ENCODE results near the gene SNTG2. TPM values are rescaled to one million over a fixed set of nuclear protein-coding genes. Genes with fewer than 3 reads are reported as not detected.
"Not testable (repeated sequence)": the region's sequence is repeated elsewhere in the genome, so short reads cannot be mapped to it uniquely, and the experiment has no call there.

Gene SNTG2
- total RNA-seq, 4 donors from 2014 or later: 1.7 to 5.9 (median 2.0) TPM; not detected in 1

GRCh38 chr2:1082456-1083205 lies 132.0 kb downstream of the SNTG2 start:
- H3K4me1 ChIP-seq: peaks cover 0 to 20% (median 6%) of the 10 kb centered on the region in 3 donors
- H3K4me3 ChIP-seq: no peak overlapping the region
- WGBS, 2 donors: 67 to 69% methylated on average over 9 to 10 of the region's 17 CpGs
- peak overlapping the region in 3 of 4 donors; percentile 36 to 55 (median 38) for H3K27ac ChIP-seq
- H3K27me3 ChIP-seq: no peaks in the 10 kb centered on the region
- H3K36me3 ChIP-seq: no peaks in the 10 kb centered on the region
- intact Hi-C loops (cut with DNase I): no loop called here
- no peaks in the 10 kb centered on the region for H3K9me3 ChIP-seq
- no peak for DNase-seq
- no peak for TF ChIP-seq CTCF (IDR thresholded peaks at IDR 0.05)
- TF ChIP-seq POLR2A (IDR thresholded peaks at IDR 0.05): no peak

DNA sequence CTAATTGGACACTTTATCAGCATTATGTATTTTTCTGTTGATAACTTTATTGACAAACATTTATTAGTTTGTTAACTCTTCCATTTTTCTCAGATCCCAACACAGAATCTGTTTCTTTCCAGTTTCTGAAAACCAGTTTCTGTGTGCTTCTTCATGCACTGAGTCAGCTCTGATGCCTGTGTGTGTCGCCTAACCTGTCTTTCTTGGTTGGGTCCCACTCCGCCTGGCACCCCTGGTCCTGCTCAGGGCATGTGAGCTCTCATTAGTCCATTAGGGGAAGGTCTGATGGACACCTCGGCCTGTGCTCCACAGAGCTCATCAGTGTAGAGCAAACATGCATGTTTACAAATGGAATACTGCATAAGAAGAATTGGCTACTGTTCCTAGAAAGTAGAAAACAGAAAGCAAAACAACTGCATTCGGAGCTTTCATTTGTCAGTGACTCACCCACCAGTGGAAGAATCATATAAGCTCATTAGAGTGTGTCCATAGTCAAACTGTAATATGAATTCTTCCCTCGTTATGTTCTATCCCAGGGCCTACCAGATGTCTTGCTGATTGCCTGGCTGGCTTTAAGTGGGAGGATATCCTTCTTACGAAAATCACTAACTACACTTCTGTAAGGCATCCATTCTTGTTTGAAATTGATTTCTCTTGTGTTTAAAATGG lies 137.7 kb downstream of the SNTG2 start:
- DNase-seq: no peak
- H3K27me3 ChIP-seq: no peaks in the 10 kb centered on the region
- intact Hi-C loops (cut with DNase I): no loop called here
- peaks cover 0 to 4% (median 0%) of the 10 kb centered on the region in 3 donors for H3K4me1 ChIP-seq
- no peaks in the 10 kb centered on the region for H3K9me3 ChIP-seq
- H3K4me3 ChIP-seq: no peak overlapping the region
- H3K36me3 ChIP-seq: no peaks in the 10 kb centered on the region
- TF ChIP-seq POLR2A (IDR thresholded peaks at IDR 0.05): no peak
- H3K27ac ChIP-seq: peak overlapping the region in 1 of 4 donors; percentile 39
- WGBS, 2 donors: 48 to 62% methylated on average over 6 of the region's 6 CpGs

GRCh38 chr2:1088940-1089339 lies 138.3 kb downstream of the SNTG2 start:
- WGBS, 2 donors: 74 to 88% methylated on average over 4 of the region's 4 CpGs
- H3K27me3 ChIP-seq: no peaks in the 10 kb centered on the region
- no peaks in the 10 kb centered on the region for H3K9me3 ChIP-seq
- intact Hi-C loops (cut with DNase I): no loop called here
- H3K4me3 ChIP-seq: no peak overlapping the region
- H3K36me3 ChIP-seq: no peaks in the 10 kb centered on the region
- no peak for DNase-seq
- TF ChIP-seq POLR2A (IDR thresholded peaks at IDR 0.05): no peak
- TF ChIP-seq CTCF (IDR thresholded peaks at IDR 0.05): no peak
- peak overlapping the region in 1 of 4 donors; percentile 39 for H3K27ac ChIP-seq
- peaks cover 0 to 7% (median 0%) of the 10 kb centered on the region in 3 donors for H3K4me1 ChIP-seq

GRCh38 chr2:1091895-1092585 lies 141.4 kb downstream of the SNTG2 start:
- no peaks in the 10 kb centered on the region for H3K9me3 ChIP-seq
- no peaks in the 10 kb centered on the region for H3K36me3 ChIP-seq
- H3K27ac ChIP-seq: no peak overlapping the region
- TF ChIP-seq CTCF (IDR thresholded peaks at IDR 0.05) (no peak), POLR2A (IDR thresholded peaks at IDR 0.05) (no peak)
- H3K4me3 ChIP-seq: no peak overlapping the region
- peaks cover 0 to 7% (median 0%) of the 10 kb centered on the region in 3 donors for H3K4me1 ChIP-seq
- 80 to 82% methylated on average over 5 of the region's 5 CpGs for WGBS, 2 donors
- no peak for DNase-seq
- H3K27me3 ChIP-seq: no peaks in the 10 kb centered on the region
- intact Hi-C loops (cut with DNase I): no loop called here

GRCh38 chr2:1093668-1094067 lies 143.0 kb downstream of the SNTG2 start:
- H3K27me3 ChIP-seq; H3K9me3 ChIP-seq; intact Hi-C loops (cut with DNase I); H3K4me1 ChIP-seq; DNase-seq; H3K36me3 ChIP-seq; H3K4me3 ChIP-seq: not testable (repeated sequence)
- peak overlapping the region in 3 of 4 donors; percentile 58 to 69 (median 62) for H3K27ac ChIP-seq
- WGBS, 2 donors: 30 to 43% methylated on average over 3 of the region's 6 CpGs

DNA sequence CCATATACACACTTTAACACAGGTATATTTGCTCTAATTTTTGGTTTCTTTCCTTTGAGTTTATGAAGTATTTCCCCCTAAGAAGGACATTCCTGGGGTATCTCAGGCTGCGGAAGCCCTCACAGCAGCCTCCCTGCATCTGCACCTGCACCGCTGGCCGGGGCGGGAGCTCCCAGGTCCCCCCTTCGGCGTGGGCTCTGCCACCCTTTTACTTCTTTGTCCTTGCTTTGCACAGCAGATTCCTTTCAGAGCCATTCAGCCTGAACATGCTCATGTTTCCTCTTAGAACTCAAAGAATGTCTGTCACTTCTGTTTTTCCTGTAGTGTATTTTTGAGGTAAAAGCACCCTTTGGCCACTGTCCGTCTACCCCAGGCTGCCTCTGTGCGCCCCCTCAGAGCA lies 146.5 kb downstream of the SNTG2 start:
- Histone ChIP-seq H3K9me3 (no peaks in the 10 kb centered on the region), H3K36me3 (no peaks in the 10 kb centered on the region), H3K4me3 (no peak overlapping the region), H3K27me3 (no peaks in the 10 kb centered on the region), H3K4me1 (peaks cover 0 to 7% (median 0%) of the 10 kb centered on the region in 3 donors), H3K27ac (no peak overlapping the region)
- 57 to 65% methylated on average over 8 of the region's 8 CpGs for WGBS, 2 donors
- TF ChIP-seq CTCF (IDR thresholded peaks at IDR 0.05): no peak
- TF ChIP-seq POLR2A (IDR thresholded peaks at IDR 0.05): no peak
- no peak for DNase-seq
- intact Hi-C loops (cut with DNase I): no loop called here

Data from esophagus squamous epithelium (tissue), 5 donors.